GOT3 (cell line): ENCODE measurements around the gene LPIN1.

Source experiments
- DNase-seq: peaks from one replicate; lab custom pipeline; 2025; ENCODE audit warnings: mixed read lengths; lab: John Stamatoyannopoulos, UW

LPIN1 gene

GRCh38 chr2:11866358-11867335 is 120.2 kb downstream of the LPIN1 start:
- DNase-seq: no peak

- no peak for DNase-seq
These were observed 121.5 kb downstream of the LPIN1 start for GRCh38 chr2:11867926-11868325.

- DNase-seq: no peak
These were observed 123.1 kb downstream of the LPIN1 start for GRCh38 chr2:11869391-11869991.

GRCh38 chr2:11870064-11870463 is 123.6 kb downstream of the LPIN1 start:
- no peak for DNase-seq

- no peak for DNase-seq
These were observed 124.2 kb downstream of the LPIN1 start for GRCh38 chr2:11870584-11870983.

- no peak for DNase-seq
These were observed 125.0 kb downstream of the LPIN1 start for GRCh38 chr2:11871421-11871820.

GRCh38 chr2:11872247-11872947 is 126.0 kb downstream of the LPIN1 start:
- DNase-seq: no peak

GRCh38 chr2:11872948-11873269 is 126.5 kb downstream of the LPIN1 start:
- no peak for DNase-seq

GRCh38 chr2:11873356-11874154 is 127.1 kb downstream of the LPIN1 start:
- no peak for DNase-seq

GRCh38 chr2:11874861-11875260 is 128.4 kb downstream of the LPIN1 start:
- no peak for DNase-seq

- no peak for DNase-seq
These were observed 129.0 kb downstream of the LPIN1 start for GRCh38 chr2:11875481-11875880.

- no peak for DNase-seq
These were observed 130.0 kb downstream of the LPIN1 start for GRCh38 chr2:11876436-11876835.

GRCh38 chr2:11876889-11877288 is 130.5 kb downstream of the LPIN1 start:
- DNase-seq: no peak
